Measurements from ENCODE around the gene TECPR2.
"Not testable (repeated sequence)": the region's sequence is repeated elsewhere in the genome, so short reads cannot be mapped to it uniquely, and the experiment has no call there.

Gene TECPR2

DNA sequence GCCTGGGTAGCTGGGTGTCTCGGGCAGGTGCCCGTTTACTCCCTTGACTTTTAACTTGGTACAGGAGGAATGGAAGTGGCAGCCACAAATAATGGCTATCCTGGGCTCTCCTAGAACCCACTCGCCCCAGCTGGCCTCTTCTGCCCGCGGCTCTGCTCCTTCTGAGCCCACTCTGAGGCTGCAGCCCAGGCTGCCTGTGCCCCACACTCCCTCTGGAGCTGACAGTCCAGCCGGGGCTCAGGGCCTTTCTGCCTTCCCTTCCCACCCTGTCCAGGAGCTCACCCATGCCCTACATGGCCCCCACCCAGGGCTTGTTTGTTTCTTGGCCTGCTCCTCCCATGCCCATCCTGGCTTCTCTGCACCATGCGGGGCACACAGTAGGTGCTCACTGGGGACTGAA lies 27.6 kb upstream of the TECPR2 start:
- DNase-seq, result no peak

- DNase-seq, result no peak
Measured at GRCh38 chr14:102338724-102339123, 24.0 kb upstream of the TECPR2 start.

- no peak for DNase-seq
Measured at GRCh38 chr14:102341566-102341965, 21.2 kb upstream of the TECPR2 start.

GRCh38 chr14:102342238-102342637 lies 20.5 kb upstream of the TECPR2 start:
- DNase-seq, result no peak

DNA sequence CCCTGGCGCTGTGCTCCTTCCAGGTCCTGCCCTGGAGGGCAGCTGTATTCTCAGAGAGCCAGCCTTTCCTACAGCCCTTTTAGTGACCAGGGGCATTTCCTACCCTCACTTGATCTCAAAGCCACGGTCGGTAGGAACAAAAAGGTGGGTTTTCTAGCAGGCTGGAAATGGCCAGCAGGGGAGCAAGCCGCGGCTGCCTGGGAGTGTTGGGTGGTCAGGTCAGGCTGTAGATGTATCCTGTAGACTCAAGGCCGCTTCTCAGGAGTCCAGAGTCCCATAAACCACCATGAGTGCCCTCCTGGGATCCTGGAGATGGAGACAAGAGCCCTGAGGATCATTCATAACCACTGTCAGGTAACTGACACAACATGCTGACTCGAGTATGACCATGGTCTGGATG lies 18.7 kb upstream of the TECPR2 start:
- DNase-seq, result no peak

- no peak for DNase-seq
Measured at GRCh38 chr14:102344485-102344884, 18.3 kb upstream of the TECPR2 start.

- no peak for DNase-seq
Measured at GRCh38 chr14:102345232-102345631, 17.5 kb upstream of the TECPR2 start.

GRCh38 chr14:102346645-102347044 lies 16.1 kb upstream of the TECPR2 start:
- DNase-seq, result no peak

- DNase-seq, result no peak
Measured at GRCh38 chr14:102348376-102348775, 14.4 kb upstream of the TECPR2 start.

- no peak for DNase-seq
Measured at GRCh38 chr14:102351023-102351422, 11.7 kb upstream of the TECPR2 start.

GRCh38 chr14:102351593-102351992 lies 11.1 kb upstream of the TECPR2 start:
- not testable (repeated sequence) for DNase-seq

DNA sequence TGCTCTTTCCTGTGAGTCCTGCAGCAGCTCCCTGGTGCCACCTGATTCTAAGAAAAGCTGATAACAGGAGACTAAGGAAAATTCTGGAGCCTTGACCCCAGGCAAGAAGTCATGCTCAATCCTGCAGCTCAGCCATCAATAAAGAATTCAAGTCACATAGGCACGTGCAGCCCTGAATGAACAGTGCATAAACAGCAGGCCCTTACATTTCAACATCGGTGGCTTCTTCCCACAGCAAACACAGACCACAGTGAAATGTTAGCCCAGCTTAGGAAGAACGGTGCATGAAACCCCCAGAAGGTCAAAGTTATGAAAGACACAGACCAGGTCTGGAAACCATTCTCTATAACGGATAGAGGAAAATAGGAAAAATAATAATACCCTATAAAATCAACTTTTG lies 10.5 kb upstream of the TECPR2 start:
- DNase-seq, result no peak

- no peak for DNase-seq
Measured at GRCh38 chr14:102353126-102353619, 9.6 kb upstream of the TECPR2 start.

GRCh38 chr14:102356280-102356679 lies 6.5 kb upstream of the TECPR2 start:
- DNase-seq, result no peak

GRCh38 chr14:102359341-102359740 lies 3.4 kb upstream of the TECPR2 start:
- no peak for DNase-seq

- DNase-seq, result no peak
Measured at GRCh38 chr14:102360388-102360787, 2.4 kb upstream of the TECPR2 start.

DNA sequence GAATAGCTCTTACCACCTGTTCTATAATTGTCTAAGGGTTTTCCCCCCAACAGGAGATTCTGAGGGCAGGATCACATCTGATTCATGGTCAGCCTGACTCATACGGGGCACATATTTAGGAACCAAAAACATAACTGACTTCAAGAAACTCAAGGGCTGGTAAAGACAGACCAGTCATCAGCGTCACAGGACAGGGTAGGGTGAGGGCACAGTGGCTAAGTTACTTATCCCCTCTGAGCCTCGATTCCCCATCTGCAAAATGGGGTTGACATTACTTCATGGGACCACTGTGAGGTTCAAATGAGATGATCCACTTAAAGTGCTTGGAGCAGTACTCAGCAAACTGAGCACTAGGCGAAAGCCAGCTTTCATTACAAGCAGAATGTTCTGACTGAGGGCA lies 657 bp upstream of the TECPR2 start:
- DNase-seq, result no peak

GRCh38 chr14:102363182-102363943 lies 622 bp downstream of the TECPR2 start:
- no peak for DNase-seq

- DNase-seq, result no peak
Measured at GRCh38 chr14:102370305-102370809, 7.6 kb downstream of the TECPR2 start.

DNA sequence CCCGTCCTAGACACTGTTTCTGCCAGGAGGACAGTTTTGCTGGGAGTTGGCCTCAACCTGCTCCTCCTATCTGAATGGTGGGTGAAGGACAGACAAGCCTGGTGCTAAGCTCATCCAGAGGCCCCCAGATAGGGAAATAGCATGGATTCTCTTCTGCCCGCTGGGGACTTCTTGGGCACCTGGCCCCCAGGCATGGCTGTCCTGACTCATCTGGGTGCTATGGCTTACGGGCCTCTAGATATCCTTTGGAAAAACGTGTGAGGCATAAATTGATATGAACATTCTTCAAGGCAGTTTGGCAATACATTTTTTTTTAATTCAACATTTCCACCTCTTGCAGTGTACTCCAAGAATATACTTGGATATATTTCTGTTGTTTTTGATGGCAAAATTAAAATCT lies 8.6 kb downstream of the TECPR2 start:
- DNase-seq, result no peak

DNA sequence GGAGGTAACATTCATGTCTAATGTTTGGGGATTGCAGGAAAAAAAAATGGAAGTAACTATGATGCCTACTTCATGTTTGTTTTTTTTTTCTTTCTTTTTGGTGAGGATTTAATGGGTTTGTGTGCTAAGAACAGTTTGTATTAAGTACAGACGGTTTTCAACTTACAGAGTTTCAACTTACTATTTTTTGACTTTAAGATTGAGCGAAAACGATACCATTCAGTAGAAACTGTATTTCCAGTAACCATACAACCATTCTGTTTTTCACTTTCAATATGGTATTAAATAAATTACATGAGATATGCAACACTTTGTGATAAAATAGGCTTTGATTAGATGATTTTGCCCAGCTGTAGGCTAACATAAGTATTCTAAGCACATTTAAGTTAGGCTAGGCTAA lies 10.4 kb downstream of the TECPR2 start:
- DNase-seq, result no peak

DNA sequence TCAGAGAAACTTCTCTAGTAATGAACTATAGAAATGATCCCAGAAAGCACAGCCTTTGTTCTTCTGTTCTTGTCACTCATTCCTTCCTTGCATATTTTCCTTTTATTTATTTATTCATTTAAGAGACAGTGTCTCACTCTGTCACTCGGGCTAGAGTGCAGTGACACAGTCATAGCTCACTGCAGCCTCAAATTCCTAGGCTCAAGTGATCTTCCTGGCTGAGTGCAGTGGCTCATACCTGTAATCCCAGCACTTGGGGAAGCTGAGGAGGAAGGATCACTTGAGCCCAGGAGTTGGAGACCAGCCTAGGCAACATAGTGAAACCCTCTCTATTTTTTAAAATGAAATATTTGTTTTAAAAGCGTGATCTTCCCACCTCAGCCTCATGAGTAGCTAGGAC lies 11.5 kb downstream of the TECPR2 start:
- DNase-seq, result no peak

DNA sequence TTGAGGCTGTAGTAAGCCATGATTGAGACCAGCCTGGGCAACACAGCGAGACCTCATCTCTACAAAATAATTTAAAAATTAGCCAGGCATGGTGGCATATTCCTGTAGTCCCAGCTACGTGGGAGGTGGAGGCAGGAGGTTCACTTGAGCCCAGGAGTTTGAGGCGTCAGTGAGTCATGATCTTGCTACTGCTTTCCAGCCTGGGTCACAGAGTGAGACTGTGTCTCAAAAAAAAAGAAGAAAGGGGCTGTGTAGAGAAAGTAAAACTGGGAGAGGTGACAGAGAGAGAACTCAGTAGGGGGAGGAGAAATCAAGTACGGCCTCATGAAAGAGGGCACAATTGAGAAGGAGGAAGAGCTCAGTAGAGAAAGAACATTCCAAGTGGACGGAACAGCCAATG lies 12.4 kb downstream of the TECPR2 start:
- DNase-seq, result no peak

DNA sequence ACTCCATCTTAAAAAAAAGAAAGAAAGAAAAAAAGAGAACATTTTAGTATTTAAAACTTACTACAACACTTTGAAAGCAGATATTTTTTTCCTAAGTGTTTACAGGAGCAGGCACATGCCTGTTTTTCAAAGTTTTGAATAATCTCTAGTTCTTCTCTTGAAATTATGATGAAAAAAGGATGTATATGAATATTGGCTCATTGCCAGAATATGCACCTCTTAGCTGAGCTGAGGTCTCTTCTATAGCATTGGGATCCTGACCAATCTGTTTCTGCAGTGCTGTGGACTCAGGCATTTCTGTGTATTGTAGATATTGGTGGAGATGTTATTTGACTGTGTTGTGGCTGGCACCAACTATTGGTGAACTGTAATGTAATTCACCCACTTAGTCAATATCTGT lies 15.0 kb downstream of the TECPR2 start:
- no peak for DNase-seq

- no peak for DNase-seq
Measured at GRCh38 chr14:102378830-102379229, 16.1 kb downstream of the TECPR2 start.
